GM15510 (cell line): ENCODE results near the gene FRMPD1.

Experiments used
- POLR2A ChIP-seq: IDR thresholded peaks from 3 replicates; pipeline ENCODE4 v1.6.1; 2011; ENCODE audit warnings: borderline replicate concordance; ENCODE audit not compliant: insufficient read length; ENCODE audit errors: extremely low read depth

The FRMPD1 gene

DNA sequence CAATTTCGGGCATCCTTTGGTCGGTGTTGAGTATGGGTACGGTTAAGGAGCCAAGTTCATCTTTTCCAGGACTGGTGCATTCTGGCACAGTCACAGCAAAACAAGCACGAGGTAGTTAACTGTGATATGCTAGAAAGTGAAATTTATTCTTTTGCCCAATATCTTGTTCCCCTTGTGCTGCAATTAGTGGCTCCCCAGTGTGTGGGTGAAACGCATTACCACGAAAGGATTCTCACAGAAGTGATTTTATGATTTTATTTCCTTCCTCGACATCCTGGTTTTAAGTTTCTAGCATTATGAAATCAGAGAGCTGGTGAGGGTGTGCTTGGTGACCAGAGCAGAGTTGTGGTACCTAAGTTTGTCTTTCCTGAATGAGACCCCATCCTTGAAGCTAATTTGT, 1.5 kb downstream of the FRMPD1 start:
- TF ChIP-seq POLR2A = no peak

DNA sequence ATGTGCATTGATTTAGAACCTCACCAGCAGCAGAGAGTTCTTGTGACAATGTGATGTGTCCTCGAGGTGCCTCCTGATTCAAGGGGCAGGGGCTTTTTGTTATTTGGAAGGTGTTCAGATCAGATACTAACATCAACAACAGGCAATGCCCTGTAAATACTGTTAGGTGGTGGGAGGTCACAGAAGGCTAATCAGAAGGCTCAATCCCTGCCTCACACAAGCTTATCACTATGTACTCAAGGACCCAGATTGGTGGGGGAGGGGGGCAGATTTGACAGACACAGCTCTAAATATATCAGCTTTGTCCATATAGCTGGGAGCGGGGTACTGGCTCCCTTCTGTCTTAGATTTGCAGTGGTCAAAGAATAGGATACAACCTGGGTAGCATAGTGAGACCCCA, 2.6 kb downstream of the FRMPD1 start:
- no peak for TF ChIP-seq POLR2A

DNA sequence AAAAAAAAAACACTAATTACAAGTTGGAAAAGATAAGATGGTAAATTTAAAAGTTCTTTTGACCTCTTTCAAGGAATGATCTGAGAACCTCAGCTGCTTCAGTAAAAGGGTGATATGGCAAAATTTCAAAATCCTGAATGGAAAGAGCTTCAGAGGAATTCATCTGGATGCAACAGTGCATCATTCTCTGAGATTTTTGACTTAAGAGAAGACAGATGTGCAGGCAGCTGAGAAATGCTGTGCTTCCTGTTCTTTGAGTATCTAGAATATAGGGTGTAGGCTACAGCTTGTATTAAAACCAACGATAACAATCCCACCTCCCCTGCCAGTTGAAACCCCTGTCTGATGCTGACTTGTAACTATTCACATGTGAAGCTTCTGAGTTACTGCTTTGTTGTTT, 6.2 kb downstream of the FRMPD1 start:
- no peak for TF ChIP-seq POLR2A

DNA sequence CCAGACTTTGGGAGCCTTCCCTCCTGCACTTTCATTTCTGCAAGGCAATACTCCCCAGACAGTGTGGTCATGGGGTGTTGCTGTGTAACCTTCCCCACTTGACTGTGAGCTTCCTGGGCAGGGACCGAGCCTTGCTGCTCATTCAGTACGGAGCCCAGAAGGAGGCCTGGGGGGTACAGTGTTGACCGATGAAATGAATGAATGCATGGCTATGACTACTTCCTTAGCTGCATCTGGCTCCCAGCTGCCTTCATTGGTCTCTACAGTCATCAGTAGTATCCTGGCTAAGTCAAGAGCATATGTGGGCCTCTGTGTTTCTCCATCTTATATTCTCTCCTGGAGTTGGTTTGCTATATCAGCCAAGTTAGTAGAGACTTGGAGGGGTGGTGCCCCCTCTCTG, 9.9 kb downstream of the FRMPD1 start:
- TF ChIP-seq POLR2A = no peak

DNA sequence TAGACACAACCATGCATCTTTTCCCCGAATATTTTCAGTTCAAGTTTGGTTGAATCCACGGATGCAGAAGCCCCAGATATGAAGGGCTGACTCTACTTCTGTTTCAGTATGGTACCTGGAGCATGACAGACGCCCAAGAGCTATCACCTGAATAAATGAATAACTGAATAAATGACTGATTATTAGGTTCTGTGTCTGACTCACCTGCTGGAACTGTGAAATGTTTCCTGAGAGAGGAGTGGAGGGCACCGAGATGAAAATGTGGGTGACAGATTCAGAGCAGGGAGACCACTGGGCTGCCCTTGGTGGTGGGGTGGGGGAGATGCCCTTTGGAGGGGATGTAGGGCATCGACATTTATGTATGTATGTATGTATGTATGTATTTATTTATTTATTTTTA, 13.2 kb downstream of the FRMPD1 start:
- TF ChIP-seq POLR2A = no peak

DNA sequence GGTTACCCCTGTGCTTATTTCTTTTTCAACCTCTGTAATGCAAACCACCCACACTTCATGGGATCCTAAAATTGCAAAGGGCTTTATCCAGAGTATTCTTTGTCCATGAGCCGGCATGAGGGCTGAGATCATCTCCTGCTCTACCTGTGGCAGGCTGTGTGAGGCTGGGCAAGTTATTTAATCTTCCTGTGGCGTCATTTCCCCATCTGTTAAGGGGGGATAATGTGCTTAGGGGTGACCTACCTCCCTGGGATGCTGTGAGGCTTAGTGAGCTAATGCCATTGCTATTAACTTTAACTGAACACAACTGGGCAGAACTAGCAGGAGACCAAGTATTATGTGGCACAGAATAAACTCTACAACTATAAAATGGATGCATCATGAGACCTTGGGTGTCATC, 17.0 kb downstream of the FRMPD1 start:
- TF ChIP-seq POLR2A = no peak

DNA sequence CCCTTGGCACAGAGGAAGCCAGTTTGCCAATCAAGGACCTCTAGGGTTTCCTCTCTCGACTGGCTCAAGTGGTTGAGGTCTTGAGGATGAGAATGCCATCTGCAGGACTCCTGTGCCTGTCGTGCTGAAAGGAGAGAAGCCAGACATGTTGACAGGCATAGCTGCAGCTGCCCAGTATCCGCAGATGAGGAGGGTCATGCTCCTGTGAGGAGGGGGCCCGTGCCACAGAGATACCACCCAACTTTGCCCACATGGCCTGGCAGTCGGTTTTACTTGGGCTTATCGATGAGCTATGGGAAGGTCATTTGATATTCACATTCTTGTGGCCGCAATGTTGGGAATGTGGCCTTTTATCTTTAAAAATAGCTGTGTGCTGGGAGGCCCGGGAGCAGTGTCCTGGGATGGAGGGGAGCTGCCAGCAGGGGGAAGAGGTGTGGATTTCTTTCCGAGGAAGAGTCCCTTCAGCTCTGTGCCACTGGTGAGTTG, 17.4 kb downstream of the FRMPD1 start:
- TF ChIP-seq POLR2A = no peak

DNA sequence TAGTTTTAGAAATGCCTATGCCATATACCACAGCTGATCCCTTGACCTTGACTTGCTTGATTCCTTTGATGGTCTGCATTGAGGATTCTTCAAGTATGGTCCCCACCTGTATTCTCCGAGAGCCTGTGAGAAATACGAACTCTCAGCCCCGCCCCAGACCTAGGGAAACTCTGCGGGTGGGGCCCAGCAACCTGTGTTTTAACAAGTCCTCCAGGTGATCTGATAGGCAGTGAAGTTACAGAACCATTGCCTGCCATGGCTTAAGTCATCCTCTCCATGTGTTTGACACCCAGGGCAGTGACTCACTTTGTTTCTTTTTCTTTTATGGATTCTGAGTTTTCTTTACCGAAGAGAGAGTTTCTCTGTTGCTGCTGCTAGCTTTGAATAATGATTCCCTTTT, 18.5 kb downstream of the FRMPD1 start:
- no peak for TF ChIP-seq POLR2A

DNA sequence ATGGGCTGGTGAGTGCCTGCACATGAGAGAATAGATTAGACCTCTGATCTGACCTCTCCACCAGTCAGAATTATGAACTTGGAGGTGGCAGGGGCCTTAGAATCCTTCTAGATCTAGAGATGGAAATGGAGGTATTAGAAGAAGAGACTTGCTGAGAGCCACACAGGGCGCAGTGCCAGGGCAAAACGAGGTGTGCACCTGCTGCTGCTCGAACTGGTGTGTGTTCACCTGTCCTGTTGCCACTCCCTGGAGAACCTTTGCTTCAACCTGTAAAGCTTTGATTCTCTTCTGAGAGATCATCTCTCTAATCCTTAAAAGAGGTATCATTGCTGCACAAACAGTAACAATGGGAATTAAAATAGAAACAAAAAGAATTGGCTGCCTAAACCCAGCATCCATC, 24.9 kb downstream of the FRMPD1 start:
- no peak for TF ChIP-seq POLR2A

DNA sequence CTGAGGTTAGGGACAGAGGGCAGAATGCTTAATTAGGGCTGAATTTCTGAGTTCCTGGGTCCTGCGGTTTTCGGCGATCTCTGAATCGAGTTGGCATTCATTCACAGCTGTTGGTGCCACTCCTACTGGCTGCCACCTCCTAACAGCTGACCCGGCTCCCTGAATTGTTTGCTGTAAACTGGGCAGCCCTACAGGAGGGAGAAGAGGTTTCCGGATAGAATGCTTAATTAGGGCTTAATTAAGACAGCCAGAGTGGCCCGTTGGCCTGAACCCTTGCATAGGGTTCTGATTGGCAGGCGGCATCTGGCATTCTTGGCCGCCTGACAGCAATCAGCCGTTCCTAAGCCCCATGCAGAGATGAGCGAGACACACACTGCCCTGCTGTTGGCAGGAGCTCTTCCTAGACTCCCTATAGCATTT, 25.7 kb downstream of the FRMPD1 start:
- no peak for TF ChIP-seq POLR2A

DNA sequence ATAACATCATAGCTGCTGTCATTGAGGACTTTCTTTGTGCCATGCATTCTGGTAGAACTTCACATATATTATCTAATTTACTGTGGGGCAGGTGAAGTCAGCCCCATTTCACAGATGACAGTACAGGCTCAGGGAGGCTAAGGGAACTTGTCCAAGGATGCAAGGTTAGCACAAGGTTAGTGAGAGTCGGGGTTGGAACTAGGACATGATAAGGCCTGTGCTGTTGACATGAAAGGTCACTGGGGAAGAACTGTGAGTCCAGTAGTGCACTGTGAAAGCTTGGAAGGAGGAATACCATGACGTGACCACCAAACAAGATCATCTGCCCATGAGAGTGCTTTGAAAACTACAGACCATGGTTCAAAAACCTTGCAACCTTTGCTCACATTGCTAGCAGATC, 26.7 kb downstream of the FRMPD1 start:
- TF ChIP-seq POLR2A = no peak

DNA sequence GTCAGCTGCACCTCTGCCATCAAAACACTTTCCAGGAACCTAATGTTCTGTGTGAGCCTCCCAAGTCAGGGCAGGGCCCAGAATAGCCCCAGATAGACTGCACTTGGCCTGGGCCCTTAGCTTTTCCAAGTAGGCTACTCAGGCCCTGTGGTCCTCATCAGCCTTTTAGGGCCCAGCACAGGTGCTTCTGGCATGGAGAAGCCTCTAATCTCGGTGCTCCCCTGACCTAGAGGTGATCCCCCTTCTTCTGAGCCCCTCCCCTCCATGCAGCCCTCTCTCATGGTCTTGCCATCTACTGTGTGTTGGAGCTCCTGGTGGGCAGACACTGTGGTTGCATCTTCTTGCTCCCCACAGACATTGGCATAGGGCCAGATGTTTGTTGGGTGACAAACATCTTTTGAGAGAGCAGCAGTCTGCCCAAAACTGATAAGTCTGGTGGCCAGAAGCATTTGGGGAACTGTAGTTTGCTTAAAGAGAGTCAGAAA, 28.1 kb downstream of the FRMPD1 start:
- TF ChIP-seq POLR2A = no peak

DNA sequence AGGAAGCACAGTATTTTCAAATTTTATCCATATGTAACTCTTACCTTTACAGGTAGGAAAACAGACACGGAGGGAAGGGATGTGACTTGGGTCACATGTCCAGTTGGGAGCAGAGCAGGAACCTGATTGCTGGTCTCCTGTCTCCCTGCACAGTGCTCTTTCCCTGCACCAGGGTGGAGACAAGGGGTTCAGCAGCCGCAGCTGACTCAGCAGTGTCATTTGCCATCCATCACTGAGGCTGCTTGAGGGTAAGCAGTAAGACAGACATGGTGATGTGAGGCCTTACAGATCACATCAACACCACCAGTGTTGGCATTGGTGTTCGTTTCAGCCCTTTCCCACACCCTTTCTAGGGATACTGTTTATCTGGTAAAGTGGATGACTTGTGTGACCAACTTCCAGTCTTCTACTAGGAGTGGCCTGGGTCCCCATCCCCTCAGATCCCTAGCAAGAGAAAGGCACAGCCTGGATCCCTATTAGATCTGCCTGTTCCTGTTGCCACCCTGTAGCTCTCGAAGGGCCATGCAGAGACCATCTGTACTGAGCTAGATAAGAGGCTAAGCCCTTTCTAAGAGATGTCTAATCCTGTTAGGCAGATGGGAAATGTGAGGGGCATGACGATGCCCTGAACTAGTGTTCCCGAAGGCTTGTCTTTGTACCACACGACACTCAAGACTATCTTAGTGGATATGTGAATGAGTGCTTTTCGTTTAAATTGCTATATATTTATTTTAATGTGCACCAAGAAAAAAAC, 29.1 kb downstream of the FRMPD1 start:
- TF ChIP-seq POLR2A = no peak

DNA sequence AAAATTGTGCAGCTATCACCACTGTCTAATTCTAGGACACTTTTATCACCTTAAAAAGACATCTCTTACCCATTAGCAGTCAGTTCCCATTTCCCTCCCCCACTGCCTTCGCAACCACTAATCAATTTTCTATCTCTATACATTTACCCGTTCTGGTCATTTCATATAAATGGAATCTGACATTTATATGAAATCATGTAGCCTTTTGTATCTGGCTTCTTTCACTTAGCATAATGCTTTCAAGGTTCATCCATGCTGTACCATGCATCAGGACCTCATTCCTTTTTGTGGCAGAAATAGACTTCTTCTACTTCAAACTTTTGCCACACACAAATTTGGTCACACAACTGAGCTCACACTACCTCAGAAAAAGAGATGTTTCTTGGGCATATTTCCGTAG, 32.2 kb downstream of the FRMPD1 start:
- no peak for TF ChIP-seq POLR2A

DNA sequence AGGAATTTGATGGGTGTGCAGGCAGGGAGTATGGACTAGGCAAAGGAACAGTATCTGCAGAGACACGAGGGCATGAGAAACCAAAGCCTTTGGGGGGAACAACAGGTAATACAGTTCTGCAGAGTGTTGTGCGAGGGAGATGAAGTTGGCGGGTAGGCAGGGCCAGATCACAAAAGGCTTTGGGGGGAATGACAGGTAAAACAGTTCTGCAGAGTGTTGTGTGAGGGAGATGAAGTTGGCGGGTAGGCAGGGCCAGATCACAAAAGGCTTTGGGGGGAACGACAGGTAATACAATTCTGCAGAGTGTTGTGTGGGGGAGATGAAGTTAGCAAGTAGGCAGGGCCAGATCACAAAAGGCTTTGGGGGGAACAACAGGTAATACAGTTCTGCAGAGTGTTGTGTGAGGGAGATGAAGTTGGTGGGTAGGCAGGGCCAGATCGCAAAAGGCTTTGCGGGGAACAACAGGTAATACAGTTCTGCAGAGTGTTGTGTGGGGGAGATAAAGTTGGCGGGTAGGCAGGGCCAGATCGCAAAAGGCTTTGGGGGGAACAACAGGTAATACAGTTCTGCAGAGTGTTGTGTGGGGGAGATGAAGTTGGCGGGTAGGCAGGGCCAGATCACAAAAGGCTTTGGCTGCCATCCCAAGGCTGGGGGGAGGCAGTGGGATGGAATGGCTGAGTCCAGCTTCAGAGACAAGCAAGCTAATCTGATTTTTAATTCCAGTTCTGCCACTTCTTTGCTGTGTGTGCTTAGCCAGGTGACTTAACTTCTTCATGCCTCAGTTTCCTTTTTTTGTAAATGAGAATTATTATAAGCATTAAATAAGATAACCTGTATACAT, 33.0 kb downstream of the FRMPD1 start:
- TF ChIP-seq POLR2A = no peak
